ENCODE results near the gene ELOVL6. TPM values are rescaled to one million over a fixed set of nuclear protein-coding genes. Genes with fewer than 3 reads are reported as not detected.

Gene ELOVL6
- total RNA-seq, 2 experiments from 2014 or later: 1.6 to 2.9 TPM

GRCh38 chr4:110073053-110073845 lies 125.2 kb downstream of the ELOVL6 start:
- POLR2A ChIA-PET: interaction anchor here (1.0 kb wide), 1 partner anchor 123 kb away, joined by 3 read pairs; no protein-coding TSS in a partner anchor
- no peak overlapping the region for H3K27ac Mint-ChIP-seq

DNA sequence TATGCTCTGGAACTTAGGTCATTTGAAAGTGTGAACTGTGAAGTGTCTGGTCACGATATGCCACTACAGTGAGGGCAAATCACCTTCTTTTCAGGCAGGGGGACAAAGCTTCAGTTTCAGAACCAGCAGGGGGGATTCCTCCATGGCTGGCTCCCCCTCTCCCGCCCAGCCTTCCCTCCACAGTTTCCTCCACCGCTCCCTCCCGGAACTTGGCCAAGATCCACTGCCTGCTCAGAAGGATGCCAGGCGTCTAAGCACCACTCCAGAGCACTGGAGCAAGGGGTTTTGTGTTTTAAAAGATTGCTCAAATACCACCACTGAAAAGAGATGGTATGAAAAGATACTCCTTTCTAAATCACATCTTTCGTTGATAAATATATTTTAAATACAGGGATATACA lies 126.9 kb downstream of the ELOVL6 start:
- Histone ChIP-seq H3K27me3 (ENCODE audit: control insufficient read depth in 1 of 2, insufficient read depth in 2 of 2, low read length in 2 of 2) (no peaks in the 10 kb centered on the region), H3K4me3 (ENCODE audit: low read length) (no peak overlapping the region), H3K4me1 (ENCODE audit: insufficient read depth, low read length) (no peaks in the 10 kb centered on the region), H3K36me3 (ENCODE audit: insufficient read depth, low read length) (no peaks in the 10 kb centered on the region), H3K27ac (ENCODE audit: low read depth in 1 of 2, low read length in 2 of 2) (no peak overlapping the region), H3K9me3 (ENCODE audit: control insufficient read depth in 1 of 2, insufficient read depth in 1 of 2, low read length in 2 of 2) (peaks cover 0 to under 1% of the 10 kb centered on the region in 2 experiments)
- no peak overlapping the region for H3K27ac Mint-ChIP-seq
- no peak for DNase-seq
- ATAC-seq (ENCODE audit: poor library complexity): no peak
- TF ChIP-seq, protein P1, sequence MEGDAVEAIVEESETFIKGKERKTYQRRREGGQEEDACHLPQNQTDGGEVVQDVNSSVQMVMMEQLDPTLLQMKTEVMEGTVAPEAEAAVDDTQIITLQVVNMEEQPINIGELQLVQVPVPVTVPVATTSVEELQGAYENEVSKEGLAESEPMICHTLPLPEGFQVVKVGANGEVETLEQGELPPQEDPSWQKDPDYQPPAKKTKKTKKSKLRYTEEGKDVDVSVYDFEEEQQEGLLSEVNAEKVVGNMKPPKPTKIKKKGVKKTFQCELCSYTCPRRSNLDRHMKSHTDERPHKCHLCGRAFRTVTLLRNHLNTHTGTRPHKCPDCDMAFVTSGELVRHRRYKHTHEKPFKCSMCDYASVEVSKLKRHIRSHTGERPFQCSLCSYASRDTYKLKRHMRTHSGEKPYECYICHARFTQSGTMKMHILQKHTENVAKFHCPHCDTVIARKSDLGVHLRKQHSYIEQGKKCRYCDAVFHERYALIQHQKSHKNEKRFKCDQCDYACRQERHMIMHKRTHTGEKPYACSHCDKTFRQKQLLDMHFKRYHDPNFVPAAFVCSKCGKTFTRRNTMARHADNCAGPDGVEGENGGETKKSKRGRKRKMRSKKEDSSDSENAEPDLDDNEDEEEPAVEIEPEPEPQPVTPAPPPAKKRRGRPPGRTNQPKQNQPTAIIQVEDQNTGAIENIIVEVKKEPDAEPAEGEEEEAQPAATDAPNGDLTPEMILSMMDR (IDR thresholded peaks at IDR 0.05): no peak
- no peaks in the 10 kb centered on the region for H3K36me3 Mint-ChIP-seq (ENCODE audit: low read depth)
- ChIA-PET CTCF (no interaction called here), POLR2A (no interaction called here)
- H3K9me3 Mint-ChIP-seq: no peaks in the 10 kb centered on the region
- intact Hi-C loops (cut with DNase I, micrococcal nuclease): no loop called here
- no peaks in the 10 kb centered on the region for H3K27me3 Mint-ChIP-seq
- no peaks in the 10 kb centered on the region for H3K4me1 Mint-ChIP-seq (ENCODE audit: low read depth)
- H3K4me3 Mint-ChIP-seq: no peak overlapping the region

More at GRCh38 chr4:110073053-110073845, 125.2 kb downstream of the ELOVL6 start:
- no peaks in the 10 kb centered on the region for H3K27me3 Mint-ChIP-seq
- H3K4me3 Mint-ChIP-seq: no peak overlapping the region
- Histone ChIP-seq H3K9me3 (ENCODE audit: control insufficient read depth in 1 of 2, insufficient read depth in 1 of 2, low read length in 2 of 2) (peaks cover 0 to 7% of the 10 kb centered on the region in 2 experiments), H3K27me3 (ENCODE audit: control insufficient read depth in 1 of 2, insufficient read depth in 2 of 2, low read length in 2 of 2) (no peaks in the 10 kb centered on the region), H3K36me3 (ENCODE audit: insufficient read depth, low read length) (no peaks in the 10 kb centered on the region), H3K4me1 (ENCODE audit: insufficient read depth, low read length) (no peaks in the 10 kb centered on the region), H3K4me3 (ENCODE audit: low read length) (no peak overlapping the region), H3K27ac (ENCODE audit: low read depth in 1 of 2, low read length in 2 of 2) (no peak overlapping the region)
- no peak for DNase-seq
- H3K9me3 Mint-ChIP-seq: peaks cover 2% of the 10 kb centered on the region
- TF ChIP-seq, protein P1 (IDR thresholded peaks at IDR 0.05): no peak
- intact Hi-C loops (cut with DNase I, micrococcal nuclease): no loop called here
- H3K36me3 Mint-ChIP-seq (ENCODE audit: low read depth): no peaks in the 10 kb centered on the region
- CTCF ChIA-PET: no interaction called here
- no peaks in the 10 kb centered on the region for H3K4me1 Mint-ChIP-seq (ENCODE audit: low read depth)
- ATAC-seq (ENCODE audit: poor library complexity): no peak

- Histone ChIP-seq H3K27me3 (ENCODE audit: control insufficient read depth in 1 of 2, insufficient read depth in 2 of 2, low read length in 2 of 2) (no peaks in the 10 kb centered on the region), H3K9me3 (ENCODE audit: control insufficient read depth in 1 of 2, insufficient read depth in 1 of 2, low read length in 2 of 2) (no peaks in the 10 kb centered on the region), H3K4me3 (ENCODE audit: low read length) (no peak overlapping the region), H3K36me3 (ENCODE audit: insufficient read depth, low read length) (no peaks in the 10 kb centered on the region), H3K4me1 (ENCODE audit: insufficient read depth, low read length) (no peaks in the 10 kb centered on the region), H3K27ac (ENCODE audit: low read depth in 1 of 2, low read length in 2 of 2) (no peak overlapping the region)
- Mint-ChIP-seq H3K27me3 (no peaks in the 10 kb centered on the region), H3K4me1 (ENCODE audit: low read depth) (no peaks in the 10 kb centered on the region), H3K4me3 (no peak overlapping the region), H3K27ac (no peak overlapping the region), H3K36me3 (ENCODE audit: low read depth) (no peaks in the 10 kb centered on the region), H3K9me3 (no peaks in the 10 kb centered on the region)
- intact Hi-C loops (cut with DNase I, micrococcal nuclease): no loop called here
- no peak for DNase-seq
- TF ChIP-seq, protein P1 (IDR thresholded peaks at IDR 0.05): no peak
- POLR2A ChIA-PET: no interaction called here
- CTCF ChIA-PET: no interaction called here
- ATAC-seq (ENCODE audit: poor library complexity): no peak
Observed at GRCh38 chr4:110068248-110068647, 130.2 kb downstream of the ELOVL6 start.
